NCI-H2029 treated with DMSO at 0.1 percent for 48 hours (cell line): ENCODE data around the gene FAM89B.
"Not testable (repeated sequence)": the region's sequence is repeated elsewhere in the genome, so short reads cannot be mapped to it uniquely, and the experiment has no call there.

Source experiments
- DNase-seq: peaks from one replicate; lab custom pipeline; 2025; lab: John Stamatoyannopoulos, UW

The FAM89B gene

GRCh38 chr11:65572356-65573051, at the start of gene FAM89B:
Gene FAM89B, plus strand, starts transcription at chr11:65572538. Its CDS starts 132 bp downstream, at chr11:65572670.
- peak; percentile 36 for DNase-seq

GRCh38 chr11:65522718-65523630, 49.4 kb upstream of the FAM89B start:
- DNase-seq, result not testable (repeated sequence)

GRCh38 chr11:65523631-65523968, 48.7 kb upstream of the FAM89B start:
- DNase-seq, result not testable (repeated sequence)

GRCh38 chr11:65524014-65524740, 48.2 kb upstream of the FAM89B start:
- DNase-seq, result no peak

- DNase-seq, result no peak
These were observed 47.4 kb upstream of the FAM89B start, which contains the start of gene SCYL1 for GRCh38 chr11:65524741-65525545. Gene SCYL1, plus strand, starts transcription at chr11:65525083. Its CDS starts 71 bp downstream, at chr11:65525154.

- no peak for DNase-seq
These were observed 46.5 kb upstream of the FAM89B start for GRCh38 chr11:65525546-65526480.

GRCh38 chr11:65526744-65527143, 45.6 kb upstream of the FAM89B start:
- DNase-seq, result no peak

- DNase-seq, result no peak
These were observed 43.5 kb upstream of the FAM89B start for GRCh38 chr11:65528819-65529350.

- DNase-seq, result no peak
These were observed 42.7 kb upstream of the FAM89B start for GRCh38 chr11:65529475-65530156.

GRCh38 chr11:65530157-65530496, 42.2 kb upstream of the FAM89B start:
- no peak for DNase-seq

GRCh38 chr11:65532388-65533064, 39.8 kb upstream of the FAM89B start:
- no peak for DNase-seq

- DNase-seq, result no peak
These were observed 37.2 kb upstream of the FAM89B start for GRCh38 chr11:65535102-65535501.

GRCh38 chr11:65536412-65537295, 35.7 kb upstream of the FAM89B start:
- DNase-seq, result no peak

- no peak for DNase-seq
These were observed 35.1 kb upstream of the FAM89B start for GRCh38 chr11:65537296-65537597.

GRCh38 chr11:65537620-65538231, 34.6 kb upstream of the FAM89B start:
- no peak for DNase-seq

GRCh38 chr11:65538232-65538914, 34.0 kb upstream of the FAM89B start:
- no peak for DNase-seq
